Hematopoietic multipotent progenitor cell treated with erythropoietin and hydrocortisone succinate and interleukin-3 and kit ligand, for 15 days (in vitro differentiated cells): Measurements from ENCODE around the gene EHF.
"Not testable (repeated sequence)": the region's sequence is repeated elsewhere in the genome, so short reads cannot be mapped to it uniquely, and the experiment has no call there.

Experiments used
- DNase-seq: peaks from one replicate; pipeline ENCODE4 v3.0.0-alpha.2; 2015; ENCODE audit warnings: low spot score

Gene EHF

DNA sequence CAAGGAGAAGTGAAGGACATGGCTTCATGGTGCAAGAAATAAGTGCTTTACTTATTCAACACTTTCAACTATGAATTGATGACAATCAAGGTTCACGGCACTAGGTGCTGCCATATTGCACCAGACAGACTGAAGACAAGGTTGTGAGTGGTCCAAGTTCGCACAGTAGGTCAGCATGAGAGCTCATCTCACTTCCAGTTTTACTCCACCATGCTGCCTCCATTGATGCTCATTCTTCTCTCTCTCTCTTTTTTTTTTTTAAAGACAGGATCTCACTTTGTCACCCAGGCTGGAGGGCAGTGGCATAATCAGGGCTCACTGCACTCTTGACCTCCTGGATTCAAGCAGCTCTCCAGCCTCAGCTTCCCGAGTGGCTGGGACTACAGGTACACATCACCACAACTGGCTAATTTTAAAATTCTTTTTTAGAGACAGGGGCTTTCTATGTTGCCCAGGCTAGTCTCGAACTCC, 47.7 kb downstream of the EHF start:
- no peak for DNase-seq

GRCh38 chr11:34669458-34669857, 48.6 kb downstream of the EHF start:
- no peak for DNase-seq

DNA sequence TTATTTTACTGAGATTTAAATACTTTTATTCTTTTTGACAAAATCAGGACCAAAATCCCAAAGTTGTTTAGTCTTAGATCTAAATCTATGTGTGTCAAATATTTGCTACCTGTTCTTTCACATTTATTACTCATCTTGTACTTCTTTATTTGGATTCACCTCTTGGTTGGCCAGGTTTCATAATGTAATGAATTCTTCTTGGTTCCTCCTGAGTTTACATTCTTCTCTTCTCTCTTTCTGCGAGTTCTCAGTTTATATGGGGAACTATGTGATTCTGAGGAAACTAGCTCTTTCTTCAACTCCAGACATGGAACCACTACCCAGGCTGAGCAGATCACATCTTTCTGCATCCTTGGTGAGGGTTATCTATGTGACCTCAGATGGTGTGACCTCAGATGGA, 50.2 kb downstream of the EHF start:
- DNase-seq = no peak

DNA sequence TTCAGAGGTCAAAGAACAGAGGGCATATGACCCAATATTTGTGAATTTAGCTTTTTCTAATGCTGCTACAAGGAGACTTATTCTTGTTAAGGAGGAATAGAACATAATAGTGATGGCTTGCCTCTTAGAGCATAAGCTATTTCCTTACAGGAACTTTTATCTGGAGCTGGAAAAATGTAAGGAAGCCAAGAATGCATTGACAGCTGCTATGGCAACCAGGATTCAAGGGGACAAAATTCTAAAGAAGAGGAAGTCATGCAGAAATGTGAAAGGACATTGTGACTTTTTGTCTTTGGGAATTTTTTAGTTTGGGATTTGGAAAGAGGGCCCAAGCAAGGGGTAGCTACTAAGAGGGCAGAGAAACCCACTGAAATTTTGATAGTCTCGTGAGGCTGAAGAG, 51.1 kb downstream of the EHF start:
- no peak for DNase-seq

DNA sequence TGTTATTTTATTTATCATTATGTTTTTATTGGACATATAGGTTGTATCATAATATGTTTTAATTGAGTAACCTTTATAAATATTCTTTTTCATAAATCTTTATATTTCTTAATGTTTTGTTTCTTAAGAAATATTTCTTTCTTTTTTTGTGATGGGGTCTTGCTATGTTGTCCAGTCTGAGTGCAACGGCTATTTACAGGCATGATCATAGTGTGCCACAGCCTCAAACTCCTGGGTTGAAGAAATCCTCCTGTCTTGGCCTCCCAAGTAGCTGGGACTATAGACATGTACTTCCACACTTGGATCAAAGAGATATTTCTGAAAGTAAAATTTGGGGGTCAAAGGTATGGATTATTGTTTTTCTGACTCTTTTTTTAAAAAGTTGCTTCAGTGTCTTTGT, 53.1 kb downstream of the EHF start:
- no peak for DNase-seq

GRCh38 chr11:34676227-34676626, 55.3 kb downstream of the EHF start:
- DNase-seq = no peak

DNA sequence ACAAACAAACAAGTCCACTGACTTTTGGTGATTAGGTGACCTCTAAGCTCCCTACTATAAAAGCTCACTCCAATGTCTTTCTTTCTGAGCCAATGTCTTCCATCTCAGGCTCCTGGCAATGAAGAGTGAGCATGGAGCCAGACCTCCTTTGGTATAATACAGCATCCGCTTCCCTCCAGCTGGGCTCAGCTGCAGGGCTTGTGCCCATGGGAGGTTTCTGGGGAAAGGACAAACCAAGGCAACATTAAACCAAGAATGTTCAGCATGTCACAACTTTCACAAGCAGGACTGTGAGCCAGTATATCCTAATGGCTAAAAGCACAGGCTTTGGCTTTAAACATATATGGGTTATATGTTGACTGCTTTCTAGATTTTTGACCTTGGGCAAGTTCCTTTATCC, 58.8 kb downstream of the EHF start:
- no peak for DNase-seq

DNA sequence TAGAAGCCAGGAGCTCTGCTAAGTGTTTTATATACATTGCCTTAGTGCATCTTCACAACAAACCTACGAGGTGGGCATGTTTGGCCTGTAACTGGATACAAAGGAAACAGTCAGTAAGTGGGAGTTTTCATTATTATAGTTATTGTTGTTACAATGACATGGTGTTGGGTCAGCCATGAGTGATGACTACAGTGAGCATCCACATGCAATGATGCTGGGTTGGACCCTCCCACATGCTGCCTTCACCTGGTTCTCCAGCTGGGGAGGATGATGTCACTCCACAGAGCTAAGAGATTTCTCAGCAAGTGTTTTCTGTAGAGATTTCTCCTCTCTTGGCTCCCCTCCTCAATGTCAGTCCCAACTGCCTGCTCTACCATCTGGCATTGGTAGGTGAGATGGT, 59.3 kb downstream of the EHF start:
- no peak for DNase-seq

GRCh38 chr11:34680918-34681586, 60.2 kb downstream of the EHF start:
- DNase-seq = no peak

- DNase-seq = no peak
Observed at GRCh38 chr11:34682825-34683224, 61.9 kb downstream of the EHF start.

- DNase-seq = no peak
Observed at GRCh38 chr11:34683396-34683795, 62.5 kb downstream of the EHF start.

DNA sequence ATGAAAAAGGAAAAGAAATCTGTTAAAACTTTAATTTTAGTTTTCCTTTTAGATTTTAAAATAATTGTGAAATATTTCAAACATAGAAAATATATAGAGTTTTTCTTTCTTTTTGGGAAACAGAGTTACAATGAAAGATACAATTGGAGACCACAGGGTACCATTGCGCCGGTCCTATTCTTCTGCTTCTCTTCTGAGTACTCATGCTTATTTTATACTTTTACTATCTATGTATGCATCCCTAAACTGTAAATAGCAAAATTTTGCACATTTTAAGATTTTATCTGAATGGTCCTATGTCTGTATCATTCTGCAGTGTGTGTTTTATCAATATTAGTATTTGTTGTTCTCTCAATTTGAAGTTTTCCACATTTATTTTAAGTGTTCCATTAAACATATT, 65.0 kb downstream of the EHF start:
- no peak for DNase-seq

DNA sequence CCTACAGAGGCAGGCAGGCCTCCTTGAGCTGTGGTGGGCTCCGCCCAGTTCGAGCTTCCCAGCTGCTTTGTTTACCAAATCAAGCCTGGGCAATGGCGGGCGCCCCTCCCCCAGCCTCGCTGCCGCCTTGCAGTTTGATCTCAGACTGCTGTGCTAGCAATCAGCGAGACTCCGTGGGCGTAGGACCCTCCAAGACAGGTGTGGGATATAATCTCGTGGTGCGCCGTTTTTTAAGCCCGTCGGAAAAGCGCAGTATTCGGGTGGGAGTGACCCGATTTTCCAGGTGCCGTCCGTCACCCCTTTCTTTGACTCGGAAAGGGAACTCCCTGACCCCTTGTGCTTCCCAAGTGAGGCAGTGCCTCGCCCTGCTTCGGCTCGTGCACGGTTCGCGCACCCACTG, 71.4 kb downstream of the EHF start:
- DNase-seq = not testable (repeated sequence)

DNA sequence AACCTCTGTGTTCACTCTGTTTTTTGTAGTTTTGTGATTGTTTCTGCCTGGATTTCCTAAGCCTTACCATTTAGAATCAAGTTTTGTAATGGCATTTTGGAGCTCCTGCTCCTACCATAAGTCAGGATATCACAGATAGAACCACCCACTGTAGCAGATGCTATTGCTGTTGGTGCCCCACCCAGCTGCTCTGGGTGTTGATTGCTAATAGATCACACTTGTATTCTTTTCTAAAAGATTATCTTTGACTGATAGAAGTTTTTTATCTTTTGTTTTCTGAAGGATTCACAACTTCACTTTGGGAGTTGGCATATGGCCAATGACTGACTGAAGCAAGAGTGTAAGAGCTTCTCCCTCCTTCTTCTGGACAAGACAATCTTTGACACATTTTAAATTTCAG, 76.0 kb downstream of the EHF start:
- no peak for DNase-seq

DNA sequence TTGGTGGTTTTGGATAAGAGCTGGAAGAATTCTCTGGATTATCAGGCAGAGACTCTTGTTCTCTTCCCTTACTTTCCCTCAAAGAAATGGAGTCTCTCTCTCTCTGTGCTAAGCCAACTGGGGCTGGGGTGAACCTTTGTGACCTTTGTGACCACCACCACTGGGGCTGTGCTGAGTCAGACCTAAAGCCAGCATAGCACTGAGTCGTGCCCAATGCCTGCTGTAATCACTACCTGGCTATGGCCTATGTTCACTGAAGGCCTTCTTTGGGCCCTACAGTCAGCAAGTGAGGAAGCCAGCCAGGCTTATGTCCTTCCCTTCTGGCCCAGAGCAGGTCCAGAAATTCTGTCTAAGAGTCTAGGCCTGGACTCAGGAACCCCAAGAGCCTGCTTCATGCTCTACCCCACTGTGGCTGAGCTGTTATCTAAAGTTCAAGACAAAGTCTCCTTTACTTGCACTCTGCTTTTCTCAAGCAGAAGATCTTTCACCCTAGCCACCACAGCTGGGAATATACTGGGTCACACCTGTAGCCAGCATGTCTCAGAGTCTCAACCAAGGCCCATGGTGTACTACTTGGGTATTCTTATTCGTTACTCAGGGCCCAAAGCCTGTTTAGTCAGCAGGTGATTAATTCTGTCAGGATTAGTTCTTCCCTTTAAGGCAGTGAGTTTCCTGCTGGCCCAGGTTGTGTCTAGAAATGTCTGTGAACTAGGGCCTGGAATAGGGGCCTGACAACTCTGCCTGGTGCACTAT, 86.0 kb downstream of the EHF start:
- no peak for DNase-seq

GRCh38 chr11:34707462-34707840, 86.6 kb downstream of the EHF start:
- no peak for DNase-seq
